OCI-M2 (cell line): Measurements from ENCODE around the gene CORO1A.
"Not testable (repeated sequence)": the region's sequence is repeated elsewhere in the genome, so short reads cannot be mapped to it uniquely, and the experiment has no call there.

ENCODE experiments used
- DNase-seq: peaks from one replicate; lab custom pipeline; 2025; ENCODE audit not compliant: unreplicated experiment; lab: John Stamatoyannopoulos, UW

Gene CORO1A

GRCh38 chr16:30169416-30169815, 14.0 kb upstream of the CORO1A start:
- not testable (repeated sequence) for DNase-seq

GRCh38 chr16:30170145-30170544, 13.3 kb upstream of the CORO1A start:
- not testable (repeated sequence) for DNase-seq

DNA sequence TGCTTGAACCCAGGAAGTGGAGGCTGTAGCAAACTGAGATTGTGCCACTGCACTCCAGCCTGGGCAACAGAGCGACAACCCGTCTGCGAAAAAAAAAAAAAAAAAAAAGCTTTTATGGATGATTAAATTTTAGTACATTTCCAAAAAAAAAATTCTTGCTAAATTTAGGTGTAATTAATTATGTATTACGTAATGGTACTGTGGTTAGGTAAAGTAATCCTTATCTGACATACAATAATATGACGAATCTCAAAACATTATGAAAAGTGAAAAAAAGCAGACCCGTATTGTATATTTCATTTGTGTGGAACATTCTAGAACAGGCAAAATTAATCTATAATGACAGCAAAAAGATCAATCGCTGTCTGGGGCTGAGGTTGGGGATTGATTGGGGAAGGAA, 10.3 kb upstream of the CORO1A start:
- no peak for DNase-seq

- not testable (repeated sequence) for DNase-seq
Measured at GRCh38 chr16:30176876-30177275, 6.5 kb upstream of the CORO1A start.

GRCh38 chr16:30179195-30179594, 4.2 kb upstream of the CORO1A start:
- no peak for DNase-seq

DNA sequence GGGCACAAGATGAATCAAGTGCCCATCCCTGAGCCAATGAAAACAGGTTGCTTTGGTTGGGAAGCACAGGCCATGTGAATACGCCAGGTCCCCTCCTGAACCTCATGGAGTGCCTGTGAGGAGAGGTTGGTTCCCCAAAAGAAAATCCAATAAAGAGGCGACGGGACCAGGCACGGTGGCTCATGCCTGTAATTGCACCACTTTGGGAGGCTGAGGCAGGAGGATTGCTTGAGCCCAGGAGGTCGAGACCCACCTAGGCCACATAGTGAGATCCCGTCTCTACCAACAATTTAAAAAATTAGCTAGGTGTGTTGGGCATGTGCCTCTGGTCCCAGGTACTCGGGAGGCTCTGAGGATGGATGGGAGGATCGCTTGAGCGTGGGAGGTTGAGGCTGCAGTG, 3.5 kb upstream of the CORO1A start:
- no peak for DNase-seq

DNA sequence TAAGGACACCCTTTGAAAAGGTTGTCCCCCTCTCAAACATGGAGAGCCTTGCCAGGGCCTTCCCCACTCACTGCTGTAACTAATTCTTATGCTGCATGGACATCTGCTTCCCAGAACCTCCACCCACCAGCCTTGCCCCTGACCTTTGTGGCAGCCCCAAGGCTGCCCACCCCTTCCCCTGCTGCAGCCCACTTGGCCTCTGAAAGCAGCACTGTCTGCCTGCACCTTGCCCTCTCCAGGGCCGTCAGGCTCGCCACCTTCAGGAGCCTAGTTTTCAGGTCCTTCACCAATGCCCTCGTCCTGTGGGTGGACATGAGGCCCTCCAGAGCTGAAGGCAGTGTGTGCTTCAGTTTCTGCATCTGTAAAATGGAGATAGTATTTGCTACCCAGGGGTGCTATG, 2.7 kb upstream of the CORO1A start:
- DNase-seq: no peak

GRCh38 chr16:30184096-30184890, 891 bp downstream of the CORO1A start:
- DNase-seq: no peak

GRCh38 chr16:30184891-30185682, 1.7 kb downstream of the CORO1A start:
- no peak for DNase-seq

GRCh38 chr16:30185683-30186421, 2.5 kb downstream of the CORO1A start:
- no peak for DNase-seq

DNA sequence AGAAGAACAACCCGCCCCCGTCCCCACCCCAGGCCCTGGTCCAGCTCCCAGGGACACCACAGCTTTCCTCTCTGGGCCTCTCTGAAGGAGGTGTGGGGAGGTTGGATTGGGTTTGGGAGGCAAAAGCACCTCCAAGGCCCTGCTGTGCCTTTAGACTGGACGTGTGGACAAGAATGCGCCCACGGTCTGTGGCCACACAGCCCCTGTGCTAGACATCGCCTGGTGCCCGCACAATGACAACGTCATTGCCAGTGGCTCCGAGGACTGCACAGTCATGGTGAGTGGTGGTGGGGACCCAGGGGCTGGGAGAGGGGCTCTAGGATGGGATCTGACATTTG, 3.0 kb downstream of the CORO1A start:
- no peak for DNase-seq

GRCh38 chr16:30186782-30187555, 3.6 kb downstream of the CORO1A start:
- DNase-seq: no peak

- DNase-seq: no peak
Measured at GRCh38 chr16:30187556-30187865, 4.1 kb downstream of the CORO1A start.

DNA sequence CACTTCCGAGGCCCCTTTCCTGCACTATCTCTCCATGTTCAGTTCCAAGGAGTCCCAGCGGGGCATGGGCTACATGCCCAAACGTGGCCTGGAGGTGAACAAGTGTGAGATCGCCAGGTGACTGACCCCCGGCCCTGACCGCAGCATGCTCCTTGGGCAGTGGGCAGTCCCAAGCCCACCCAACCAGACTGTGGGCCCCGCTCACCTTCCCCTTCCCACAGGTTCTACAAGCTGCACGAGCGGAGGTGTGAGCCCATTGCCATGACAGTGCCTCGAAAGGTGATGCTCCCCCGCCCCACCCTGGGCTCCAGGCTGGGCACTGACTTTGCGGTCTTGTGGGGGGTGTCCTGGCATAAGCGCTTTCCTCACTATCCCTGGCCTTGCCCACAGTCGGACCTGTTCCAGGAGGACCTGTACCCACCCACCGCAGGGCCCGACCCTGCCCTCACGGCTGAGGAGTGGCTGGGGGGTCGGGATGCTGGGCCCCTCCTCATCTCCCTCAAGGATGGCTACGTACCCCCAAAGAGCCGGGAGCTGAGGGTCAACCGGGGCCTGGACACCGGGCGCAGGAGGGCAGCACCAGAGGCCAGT, 4.7 kb downstream of the CORO1A start:
- no peak for DNase-seq

- not testable (repeated sequence) for DNase-seq
Measured at GRCh38 chr16:30191158-30191557, 7.8 kb downstream of the CORO1A start.

DNA sequence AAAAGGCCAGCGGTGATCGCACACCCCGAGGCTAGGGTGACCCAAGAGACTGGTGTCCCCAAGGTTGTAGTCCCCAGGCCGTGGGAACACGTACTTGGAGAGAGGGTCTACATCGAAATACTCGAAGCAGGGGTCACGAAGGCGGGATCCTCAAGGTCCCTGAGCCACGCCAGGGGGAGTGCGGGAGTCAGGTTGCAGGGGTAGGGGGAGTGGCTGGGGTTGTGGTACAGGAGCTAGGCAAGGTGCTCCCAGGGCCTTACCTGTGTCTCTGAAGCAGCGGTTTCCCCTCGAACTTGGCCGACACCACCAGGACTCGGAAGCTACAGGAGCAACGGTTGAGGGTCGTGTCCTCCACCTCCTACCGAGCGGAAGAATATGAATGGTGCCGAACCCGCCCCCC, 9.7 kb downstream of the CORO1A start:
- DNase-seq: not testable (repeated sequence)

- DNase-seq: not testable (repeated sequence)
Measured at GRCh38 chr16:30193615-30194014, 10.2 kb downstream of the CORO1A start, which contains the start of the genes BOLA2B and SLX1A. BOLA2B (minus strand) TSS chr16:30193666; CDS start chr16:30193595, 71 bp downstream. SLX1A (plus strand) TSS chr16:30193875; CDS start chr16:30194085, 210 bp downstream.

DNA sequence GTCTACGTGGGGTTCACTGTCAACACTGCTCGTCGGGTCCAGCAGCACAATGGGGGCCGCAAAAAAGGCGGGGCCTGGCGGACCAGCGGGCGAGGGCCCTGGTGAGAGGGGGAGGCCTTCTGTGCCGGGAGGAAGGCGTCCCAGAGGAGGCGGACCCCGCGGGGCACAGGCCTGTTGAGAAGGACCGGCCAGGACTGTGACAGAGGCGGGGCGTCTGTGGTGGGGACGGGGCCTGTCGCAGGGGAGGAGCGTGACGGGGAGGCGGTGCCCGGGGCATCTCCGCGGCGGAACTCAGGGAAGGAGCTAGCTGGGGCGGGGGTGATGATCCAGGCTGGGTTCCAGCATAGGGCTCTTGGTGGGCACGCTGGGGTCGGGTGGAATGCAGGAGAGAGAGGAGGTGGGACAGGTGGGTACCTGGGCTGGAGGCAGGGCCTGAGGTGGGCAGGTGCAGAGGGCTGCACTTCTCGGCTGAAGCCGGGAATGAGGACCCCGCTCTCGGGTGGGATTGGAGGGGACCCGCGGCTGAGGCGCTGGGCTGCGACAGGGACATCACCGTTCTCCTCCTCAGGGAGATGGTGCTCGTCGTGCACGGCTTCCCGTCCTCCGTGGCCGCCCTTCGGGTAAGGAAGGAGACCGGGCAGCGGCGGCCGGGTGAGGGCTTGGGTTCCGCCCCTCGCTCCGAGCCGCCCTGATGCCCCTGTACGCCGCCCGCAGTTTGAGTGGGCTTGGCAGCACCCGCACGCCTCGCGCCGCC, 10.9 kb downstream of the CORO1A start:
- not testable (repeated sequence) for DNase-seq

DNA sequence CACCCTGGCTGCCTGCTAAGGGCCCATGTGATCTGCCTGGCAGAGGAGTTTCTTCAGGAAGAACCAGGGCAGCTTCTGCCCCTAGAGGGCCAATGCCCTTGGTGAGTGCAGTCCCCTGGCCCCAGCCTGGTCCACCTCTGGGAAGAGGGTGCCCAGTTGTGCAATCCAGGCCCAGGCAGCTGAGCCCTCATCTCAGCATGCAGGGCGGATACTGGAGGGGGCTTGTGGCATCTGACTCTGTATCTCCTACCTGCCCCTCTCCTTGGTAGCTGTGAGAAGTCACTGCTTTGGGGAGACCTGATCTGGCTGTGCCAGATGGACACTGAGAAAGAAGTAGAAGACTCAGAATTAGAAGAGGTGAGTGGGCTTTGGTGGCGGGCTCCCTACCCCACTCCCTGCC, 13.6 kb downstream of the CORO1A start:
- not testable (repeated sequence) for DNase-seq

DNA sequence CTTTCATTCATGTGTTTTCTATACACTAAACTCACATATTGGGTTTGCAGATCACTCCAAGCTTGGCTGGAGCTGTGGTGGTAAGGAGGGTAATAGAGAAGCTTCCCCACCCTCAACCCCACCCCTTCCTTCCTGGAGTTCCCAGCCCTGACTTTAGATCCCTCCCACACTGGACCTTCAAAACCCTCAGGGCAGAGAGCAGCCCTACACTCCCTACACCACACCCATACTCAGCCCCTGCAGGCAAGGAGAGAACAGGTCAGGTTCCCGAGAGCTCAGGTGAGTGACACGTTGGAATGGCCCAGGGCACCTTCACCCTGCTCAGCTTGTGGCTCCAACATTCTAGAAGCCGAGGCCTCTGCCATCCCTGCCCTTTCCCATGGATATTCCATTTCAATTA, 15.6 kb downstream of the CORO1A start, which contains the start of gene SULT1A3:
Gene SULT1A3, plus strand, starts transcription at position 207 of the 400 bp plus-strand sequence. CDS start 1,474 bp downstream, outside the sequence.
- not testable (repeated sequence) for DNase-seq
